H7 (cell line): Measurements from ENCODE around the gene STARD13. TPM values are rescaled to one million over a fixed set of nuclear protein-coding genes. Genes with fewer than 3 reads are reported as not detected.
"Not testable (repeated sequence)": the region's sequence is repeated elsewhere in the genome, so short reads cannot be mapped to it uniquely, and the experiment has no call there.

Experiments used
- DNase-seq: peaks from one replicate; pipeline ENCODE4 v3.0.0; 2012
- H3K27me3 ChIP-seq: 2 replicates; pipeline ENCODE4 v1.6.0; 2011; ENCODE audit warnings: mild to moderate bottlenecking, low read length; ENCODE audit not compliant: control insufficient read depth, insufficient read depth
- H3K36me3 ChIP-seq: replicated peaks from 2 replicates; pipeline ENCODE4 v1.5.1; 2011; ENCODE audit warnings: low read length; ENCODE audit not compliant: control insufficient read depth, insufficient read depth
- H3K4me3 ChIP-seq: 2 replicates; pipeline ENCODE4 v1.5.1; 2011; ENCODE audit warnings: low read depth, mild to moderate bottlenecking, control low read depth, low read length, moderate library complexity; ENCODE audit not compliant: insufficient read depth
- total RNA-seq: library from RNA; depleted of rRNA; stranded (reverse); fragments of >200 nt; shearing (Covaris generic); gene quantifications from 2 replicates; pipeline ENCODE4 v1.2.3, GENCODE V29; 2014

Gene STARD13
- total RNA-seq, 1 experiment from 2014 or later = 0.73 TPM

GRCh38 chr13:33242984-33243617 is 42.5 kb downstream of the STARD13 start:
- Histone ChIP-seq H3K36me3 (no peaks in the 10 kb centered on the region), H3K27me3 (no peaks in the 10 kb centered on the region), H3K4me3 (no peak overlapping the region)
- no peak for DNase-seq

DNA sequence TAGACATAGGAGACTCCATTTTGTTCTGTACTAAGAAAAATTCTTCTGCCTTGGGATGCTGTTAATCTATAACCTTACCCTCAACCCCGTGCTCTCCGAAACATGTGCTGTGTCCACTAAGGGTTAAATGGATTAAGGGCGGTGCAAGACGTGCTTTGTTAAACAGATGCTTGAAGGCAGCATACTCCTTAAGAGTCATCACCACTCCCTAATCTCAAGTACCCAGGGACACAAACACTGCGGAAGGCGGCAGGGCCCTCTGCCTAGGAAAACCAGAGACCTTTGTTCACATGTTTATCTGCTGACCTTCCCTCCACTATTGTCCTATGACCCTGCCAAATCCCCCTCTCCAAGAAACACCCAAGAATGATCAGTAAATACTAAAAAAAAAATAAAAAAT is 43.2 kb downstream of the STARD13 start:
- H3K36me3 ChIP-seq, DNase-seq, H3K4me3 ChIP-seq, H3K27me3 ChIP-seq: not testable (repeated sequence)

GRCh38 chr13:33236021-33236420 is 49.5 kb downstream of the STARD13 start:
- Histone ChIP-seq H3K36me3 (no peaks in the 10 kb centered on the region), H3K27me3 (no peaks in the 10 kb centered on the region), H3K4me3 (no peak overlapping the region)
- DNase-seq = no peak

DNA sequence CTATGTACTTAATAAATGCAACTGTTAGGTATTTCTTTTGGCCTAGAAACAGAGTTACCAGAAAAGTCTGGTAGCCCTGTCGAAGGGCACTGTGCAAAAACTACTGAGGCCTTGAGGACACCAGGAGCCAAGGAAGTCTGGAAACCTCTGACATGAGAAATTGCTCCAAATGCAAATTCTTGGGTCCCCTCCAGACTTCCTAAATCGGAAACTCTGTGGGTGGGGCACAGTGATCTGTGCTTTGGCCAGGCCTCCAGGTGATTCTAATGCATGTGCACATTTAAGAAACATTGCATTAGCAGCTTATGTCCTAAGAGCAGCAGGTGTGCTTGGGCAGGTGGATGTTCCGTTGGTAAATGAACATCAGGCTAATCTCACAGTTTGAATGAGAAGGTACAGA is 50.0 kb downstream of the STARD13 start:
- DNase-seq = no peak
- H3K4me3 ChIP-seq = no peak overlapping the region
- no peaks in the 10 kb centered on the region for H3K36me3 ChIP-seq
- H3K27me3 ChIP-seq = no peaks in the 10 kb centered on the region

DNA sequence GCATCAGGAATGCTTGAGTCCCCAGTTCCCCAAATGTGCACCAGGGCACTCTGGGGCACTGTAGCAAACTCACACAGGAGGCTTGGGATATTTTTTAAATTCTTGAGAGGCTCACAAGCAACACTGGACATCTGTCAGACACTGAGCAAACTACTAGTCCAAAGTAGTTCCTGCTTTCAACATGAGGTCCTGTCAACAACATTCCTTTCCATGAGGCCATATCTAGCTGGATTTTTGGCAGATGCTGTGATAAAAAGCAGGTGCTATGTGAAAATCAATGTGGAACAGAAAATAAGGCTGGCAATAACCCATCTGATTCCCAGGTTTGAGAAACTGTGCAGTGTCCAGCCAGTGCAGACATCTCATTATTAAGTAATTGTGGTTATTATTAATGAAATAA is 50.5 kb downstream of the STARD13 start:
- Histone ChIP-seq H3K4me3 (no peak overlapping the region), H3K27me3 (no peaks in the 10 kb centered on the region)
- DNase-seq = no peak

DNA sequence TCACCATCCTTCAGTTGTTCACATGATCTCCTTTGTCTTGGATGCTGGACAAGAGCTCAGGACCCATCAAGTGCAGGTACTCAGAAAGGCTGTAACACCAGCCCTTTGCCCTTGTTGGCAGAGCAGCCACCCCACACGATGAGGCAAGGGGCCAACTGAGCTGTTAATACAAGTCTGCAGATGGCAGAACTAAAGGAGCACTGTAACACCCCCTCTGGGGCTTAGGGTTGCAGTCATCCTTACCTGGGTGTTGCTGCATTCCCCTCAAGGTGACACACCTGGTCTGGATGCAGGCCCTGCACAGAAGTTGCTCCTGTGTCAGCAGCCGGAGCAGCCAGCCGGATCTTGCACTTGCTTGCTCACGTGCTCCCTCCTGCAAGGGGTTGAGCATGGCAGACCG is 52.0 kb downstream of the STARD13 start:
- Histone ChIP-seq H3K27me3 (no peaks in the 10 kb centered on the region), H3K4me3 (no peak overlapping the region), H3K36me3 (no peaks in the 10 kb centered on the region)
- no peak for DNase-seq

More for the DNA sequence above, 50.5 kb downstream of the STARD13 start:
- H3K36me3 ChIP-seq = no peaks in the 10 kb centered on the region

DNA sequence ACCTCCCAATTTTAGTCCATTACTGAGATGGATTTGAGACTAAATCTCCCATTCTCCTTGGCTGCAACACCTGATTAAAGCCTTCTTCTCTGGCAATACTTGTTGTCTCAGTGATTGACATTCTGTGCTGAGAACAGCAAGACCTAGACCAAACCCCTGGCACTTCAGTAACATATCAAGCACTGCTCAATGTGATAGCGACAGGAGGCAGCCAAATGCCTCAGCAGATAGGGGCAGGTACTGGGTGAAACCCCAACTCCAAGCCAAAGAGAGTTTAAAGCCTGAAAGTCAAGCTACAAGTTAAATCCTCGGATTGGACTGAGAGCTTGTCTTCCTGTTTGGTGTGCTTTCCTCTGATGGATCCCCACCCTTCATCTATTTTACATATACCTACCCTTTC is 52.7 kb downstream of the STARD13 start:
- no peak for DNase-seq

GRCh38 chr13:33231339-33231738 is 54.2 kb downstream of the STARD13 start:
- no peak for DNase-seq
- Histone ChIP-seq H3K36me3 (no peaks in the 10 kb centered on the region), H3K27me3 (no peaks in the 10 kb centered on the region), H3K4me3 (no peak overlapping the region)

More for the DNA sequence above, 52.7 kb downstream of the STARD13 start:
- H3K4me3 ChIP-seq = no peak overlapping the region
- no peaks in the 10 kb centered on the region for H3K27me3 ChIP-seq
- H3K36me3 ChIP-seq = no peaks in the 10 kb centered on the region

GRCh38 chr13:33230178-33230881 is 55.2 kb downstream of the STARD13 start:
- no peak for DNase-seq
- H3K36me3 ChIP-seq = no peaks in the 10 kb centered on the region
- no peak overlapping the region for H3K4me3 ChIP-seq
- no peaks in the 10 kb centered on the region for H3K27me3 ChIP-seq

- H3K36me3 ChIP-seq = no peaks in the 10 kb centered on the region
- no peak overlapping the region for H3K4me3 ChIP-seq
- no peak for DNase-seq
- no peaks in the 10 kb centered on the region for H3K27me3 ChIP-seq
Measured at GRCh38 chr13:33229446-33230177, 55.9 kb downstream of the STARD13 start.

DNA sequence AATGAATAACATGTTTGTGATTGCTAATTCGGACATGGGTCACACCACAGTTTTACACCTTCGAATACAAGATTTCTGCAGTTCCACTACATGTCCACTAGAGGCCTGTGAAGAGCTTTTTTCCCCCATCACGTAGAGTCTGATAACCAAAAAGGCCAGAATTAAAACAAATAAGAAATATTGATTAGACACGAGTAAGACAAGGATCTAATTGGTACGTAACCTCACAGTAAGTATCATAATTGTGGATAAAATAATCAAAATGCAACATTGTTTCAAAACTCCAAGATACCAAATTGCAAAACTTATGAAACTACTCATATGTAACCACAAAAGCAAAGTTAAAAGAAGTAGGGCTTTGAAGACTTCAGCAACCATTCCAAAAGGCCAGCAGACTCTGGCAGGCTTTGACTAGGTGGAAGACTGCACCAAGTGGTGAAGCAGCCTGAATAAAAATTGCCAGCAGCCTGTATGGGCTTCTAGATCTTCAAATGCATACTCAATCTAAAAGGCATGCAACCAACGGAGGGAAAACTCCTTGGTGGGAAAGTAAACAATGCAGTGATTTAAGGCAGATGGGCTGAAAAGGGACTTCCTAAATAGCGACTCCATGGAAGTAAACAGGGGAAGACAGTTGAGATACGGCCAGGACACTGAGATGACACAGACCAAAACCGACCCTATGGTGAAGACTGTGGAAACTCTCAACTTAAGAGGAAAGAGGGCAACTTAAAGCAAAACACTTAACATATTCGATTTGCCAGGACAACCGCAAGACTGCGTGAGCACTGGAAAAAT is 56.7 kb downstream of the STARD13 start:
- H3K4me3 ChIP-seq = no peak overlapping the region
- peak; percentile 33 for DNase-seq
- H3K36me3 ChIP-seq = no peaks in the 10 kb centered on the region
- no peaks in the 10 kb centered on the region for H3K27me3 ChIP-seq

- no peaks in the 10 kb centered on the region for H3K36me3 ChIP-seq
- no peaks in the 10 kb centered on the region for H3K27me3 ChIP-seq
- no peak overlapping the region for H3K4me3 ChIP-seq
- DNase-seq = no peak
Measured at GRCh38 chr13:33227927-33228647, 57.5 kb downstream of the STARD13 start.

DNA sequence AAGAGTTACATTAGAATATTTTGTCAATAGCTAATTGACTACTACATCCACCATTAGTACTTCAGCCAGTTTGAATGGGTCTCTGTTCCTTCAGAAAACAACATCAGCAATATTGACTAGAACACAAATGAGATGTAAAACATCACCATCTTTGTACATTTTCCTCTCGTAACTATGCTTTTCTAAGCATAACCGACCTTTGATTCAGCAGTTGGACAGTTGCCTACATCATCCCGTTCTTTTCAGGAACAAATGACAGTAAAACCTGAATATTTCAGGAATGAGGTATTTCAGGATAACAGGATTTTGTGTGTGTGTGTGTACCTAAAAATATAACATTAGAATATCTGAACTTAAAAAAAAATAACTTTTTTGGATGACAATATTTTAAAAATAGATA is 60.9 kb downstream of the STARD13 start:
- H3K4me3 ChIP-seq = no peak overlapping the region
- DNase-seq = no peak
- no peaks in the 10 kb centered on the region for H3K27me3 ChIP-seq
- H3K36me3 ChIP-seq = no peaks in the 10 kb centered on the region

GRCh38 chr13:33224191-33224590 is 61.4 kb downstream of the STARD13 start:
- DNase-seq = no peak
- Histone ChIP-seq H3K27me3 (no peaks in the 10 kb centered on the region), H3K4me3 (no peak overlapping the region), H3K36me3 (no peaks in the 10 kb centered on the region)
